GM12874 (cell line): ENCODE data around the gene COBLL1.

Experiments
- TF ChIP-seq, protein P1 (sequence below): IDR thresholded peaks from 2 replicates; pipeline ENCODE4 v1.5.1; 2011; ENCODE audit warnings: low read depth, mild to moderate bottlenecking, control low read depth, low read length, moderate library complexity; ENCODE audit not compliant: insufficient read depth

The COBLL1 gene

DNA sequence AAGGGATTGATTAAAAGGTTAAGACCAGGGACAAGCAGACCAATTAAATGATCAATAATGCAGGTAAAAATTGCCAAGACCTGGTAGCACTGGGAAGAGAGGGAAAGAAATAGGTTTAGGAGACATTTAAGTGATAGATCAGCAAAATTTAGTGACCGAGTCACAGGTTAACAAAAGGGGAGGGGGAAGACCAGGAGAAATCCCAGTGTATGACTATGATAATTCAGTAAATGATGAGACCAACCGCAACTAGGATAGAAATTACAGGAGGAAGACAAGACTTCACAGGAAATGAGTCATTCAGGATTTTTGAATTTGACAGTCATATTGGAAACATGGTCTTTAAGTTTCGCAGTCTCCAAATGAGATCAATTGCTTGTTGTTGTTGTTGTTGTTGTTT lies 62.9 kb downstream of the COBLL1 start:
- TF ChIP-seq, protein P1, sequence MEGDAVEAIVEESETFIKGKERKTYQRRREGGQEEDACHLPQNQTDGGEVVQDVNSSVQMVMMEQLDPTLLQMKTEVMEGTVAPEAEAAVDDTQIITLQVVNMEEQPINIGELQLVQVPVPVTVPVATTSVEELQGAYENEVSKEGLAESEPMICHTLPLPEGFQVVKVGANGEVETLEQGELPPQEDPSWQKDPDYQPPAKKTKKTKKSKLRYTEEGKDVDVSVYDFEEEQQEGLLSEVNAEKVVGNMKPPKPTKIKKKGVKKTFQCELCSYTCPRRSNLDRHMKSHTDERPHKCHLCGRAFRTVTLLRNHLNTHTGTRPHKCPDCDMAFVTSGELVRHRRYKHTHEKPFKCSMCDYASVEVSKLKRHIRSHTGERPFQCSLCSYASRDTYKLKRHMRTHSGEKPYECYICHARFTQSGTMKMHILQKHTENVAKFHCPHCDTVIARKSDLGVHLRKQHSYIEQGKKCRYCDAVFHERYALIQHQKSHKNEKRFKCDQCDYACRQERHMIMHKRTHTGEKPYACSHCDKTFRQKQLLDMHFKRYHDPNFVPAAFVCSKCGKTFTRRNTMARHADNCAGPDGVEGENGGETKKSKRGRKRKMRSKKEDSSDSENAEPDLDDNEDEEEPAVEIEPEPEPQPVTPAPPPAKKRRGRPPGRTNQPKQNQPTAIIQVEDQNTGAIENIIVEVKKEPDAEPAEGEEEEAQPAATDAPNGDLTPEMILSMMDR: no peak

DNA sequence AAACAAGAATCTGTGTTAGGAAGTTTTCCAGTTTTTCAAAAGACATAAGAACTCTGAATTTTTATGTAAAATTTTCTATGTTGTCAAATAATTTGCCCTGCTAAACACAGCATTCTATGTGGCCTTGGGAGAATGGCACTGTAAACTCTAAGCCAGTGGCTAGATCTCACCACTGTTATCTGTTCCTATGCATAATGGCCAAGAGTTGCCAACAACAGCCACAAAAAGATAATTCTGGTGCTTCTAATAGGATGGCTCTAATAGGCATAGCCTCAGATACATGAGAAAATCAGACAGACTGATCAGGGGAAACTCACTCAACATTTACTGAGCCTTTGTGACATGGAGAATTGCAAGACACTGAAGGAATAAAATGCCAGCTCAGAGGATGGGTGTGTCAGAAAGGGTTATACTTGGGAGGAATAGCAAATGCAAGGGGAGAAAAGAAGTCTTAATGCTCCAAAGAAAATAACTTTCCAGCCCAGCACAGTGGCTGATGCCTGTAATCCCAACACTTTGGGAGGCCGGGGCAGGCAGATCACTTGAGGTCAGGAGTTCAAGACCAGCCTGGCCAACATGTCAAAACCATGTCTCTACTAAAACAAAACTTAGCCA lies 63.7 kb downstream of the COBLL1 start:
- TF ChIP-seq, protein P1: no peak

DNA sequence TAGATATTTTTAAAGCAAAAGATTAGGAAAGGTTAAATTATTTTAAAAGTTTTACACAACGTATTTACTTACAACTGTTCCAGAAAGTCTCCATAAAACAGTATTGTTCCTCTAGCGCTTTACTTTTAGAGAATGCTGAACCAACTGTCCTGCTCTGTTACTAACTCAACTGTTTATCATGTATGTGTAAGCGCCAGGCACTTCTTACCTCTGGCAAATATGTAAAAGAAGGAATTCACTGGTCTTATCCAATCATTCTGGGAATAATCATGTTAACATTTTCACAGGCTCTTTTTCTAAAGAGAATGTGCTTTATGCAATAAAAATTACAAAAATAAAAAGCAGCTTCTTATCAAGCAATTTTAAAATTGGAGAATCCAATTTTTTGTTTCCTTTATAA lies 68.0 kb downstream of the COBLL1 start:
- TF ChIP-seq, protein P1: no peak

DNA sequence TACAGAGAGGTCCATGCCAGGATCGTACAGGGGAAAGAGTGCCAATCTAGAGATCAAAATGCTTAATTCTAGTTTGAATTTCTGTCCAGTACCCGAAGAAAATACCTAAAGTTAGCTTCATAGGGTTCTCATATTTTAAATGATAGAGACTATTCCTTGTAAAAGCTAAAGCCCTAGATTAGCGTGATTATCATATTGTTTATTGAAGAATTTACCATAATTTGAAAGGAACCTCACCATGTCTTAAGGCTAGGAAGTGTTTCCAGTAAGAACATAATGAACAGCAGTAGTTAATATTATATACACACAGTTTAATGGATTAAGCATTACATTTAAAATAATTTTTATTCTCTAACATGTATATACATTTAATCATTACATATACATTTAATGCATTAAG lies 68.5 kb downstream of the COBLL1 start:
- TF ChIP-seq, protein P1: no peak

DNA sequence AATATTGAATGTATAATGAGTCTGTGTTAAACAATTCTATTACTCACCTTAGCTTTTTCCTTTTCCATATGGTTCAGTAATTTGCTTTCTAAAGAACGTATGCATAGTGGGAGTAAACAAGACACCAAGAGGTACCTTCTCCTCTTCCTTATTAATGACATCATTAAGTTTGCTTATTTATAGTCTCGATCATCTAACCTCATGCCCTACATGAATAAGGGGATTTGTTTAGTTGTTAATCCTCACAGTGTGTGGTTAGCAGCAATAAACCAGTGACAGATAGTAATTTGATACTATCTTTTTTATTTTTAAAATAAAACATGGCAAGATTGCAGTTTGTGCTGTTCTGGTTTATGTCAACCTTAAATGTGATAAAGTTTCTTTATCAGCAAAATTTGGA lies 69.7 kb downstream of the COBLL1 start:
- TF ChIP-seq, protein P1: no peak

DNA sequence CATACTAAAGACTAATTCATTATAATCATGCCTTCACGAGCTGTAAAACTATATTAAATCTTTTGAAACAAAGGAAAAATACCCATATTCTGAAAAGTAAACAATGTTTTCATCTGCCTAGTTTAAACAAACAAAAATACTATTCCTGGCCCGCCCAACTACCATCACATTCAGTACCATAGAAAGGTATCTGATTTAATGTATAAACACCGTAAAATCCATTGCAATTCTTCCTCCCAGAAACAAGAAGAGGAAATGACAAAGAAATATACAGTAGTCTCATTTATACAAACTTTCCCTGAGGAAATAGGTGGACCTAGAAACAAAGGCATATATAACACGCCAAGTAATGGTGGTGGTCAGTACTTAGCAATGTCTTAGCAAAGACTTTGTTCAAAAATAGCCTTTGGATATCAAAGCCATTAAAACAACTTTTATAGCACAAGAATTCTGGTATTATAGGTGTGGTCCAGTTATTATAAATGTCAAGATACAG lies 71.2 kb downstream of the COBLL1 start:
- TF ChIP-seq, protein P1: no peak

DNA sequence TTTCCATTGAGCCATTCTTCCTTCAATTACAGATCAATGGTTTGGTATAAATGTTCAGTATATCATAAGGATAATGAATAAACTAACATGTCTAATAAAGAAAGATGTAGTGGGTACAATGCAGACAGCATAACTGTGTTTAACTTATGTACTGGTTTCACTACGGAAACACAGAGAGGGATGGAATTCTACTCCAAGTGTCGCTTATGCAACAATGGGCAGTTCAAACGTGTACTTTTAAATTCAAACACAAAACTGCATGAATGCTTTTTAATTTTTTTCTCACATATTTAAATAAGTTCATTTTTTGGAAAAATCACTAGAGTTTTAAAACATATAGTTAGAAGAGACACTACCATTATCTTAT lies 74.7 kb downstream of the COBLL1 start:
- TF ChIP-seq, protein P1: no peak
